ENCODE results near the gene GJC3.
"Not testable (repeated sequence)": the region's sequence is repeated elsewhere in the genome, so short reads cannot be mapped to it uniquely, and the experiment has no call there.

Gene GJC3, protein sequence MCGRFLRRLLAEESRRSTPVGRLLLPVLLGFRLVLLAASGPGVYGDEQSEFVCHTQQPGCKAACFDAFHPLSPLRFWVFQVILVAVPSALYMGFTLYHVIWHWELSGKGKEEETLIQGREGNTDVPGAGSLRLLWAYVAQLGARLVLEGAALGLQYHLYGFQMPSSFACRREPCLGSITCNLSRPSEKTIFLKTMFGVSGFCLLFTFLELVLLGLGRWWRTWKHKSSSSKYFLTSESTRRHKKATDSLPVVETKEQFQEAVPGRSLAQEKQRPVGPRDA

DNA sequence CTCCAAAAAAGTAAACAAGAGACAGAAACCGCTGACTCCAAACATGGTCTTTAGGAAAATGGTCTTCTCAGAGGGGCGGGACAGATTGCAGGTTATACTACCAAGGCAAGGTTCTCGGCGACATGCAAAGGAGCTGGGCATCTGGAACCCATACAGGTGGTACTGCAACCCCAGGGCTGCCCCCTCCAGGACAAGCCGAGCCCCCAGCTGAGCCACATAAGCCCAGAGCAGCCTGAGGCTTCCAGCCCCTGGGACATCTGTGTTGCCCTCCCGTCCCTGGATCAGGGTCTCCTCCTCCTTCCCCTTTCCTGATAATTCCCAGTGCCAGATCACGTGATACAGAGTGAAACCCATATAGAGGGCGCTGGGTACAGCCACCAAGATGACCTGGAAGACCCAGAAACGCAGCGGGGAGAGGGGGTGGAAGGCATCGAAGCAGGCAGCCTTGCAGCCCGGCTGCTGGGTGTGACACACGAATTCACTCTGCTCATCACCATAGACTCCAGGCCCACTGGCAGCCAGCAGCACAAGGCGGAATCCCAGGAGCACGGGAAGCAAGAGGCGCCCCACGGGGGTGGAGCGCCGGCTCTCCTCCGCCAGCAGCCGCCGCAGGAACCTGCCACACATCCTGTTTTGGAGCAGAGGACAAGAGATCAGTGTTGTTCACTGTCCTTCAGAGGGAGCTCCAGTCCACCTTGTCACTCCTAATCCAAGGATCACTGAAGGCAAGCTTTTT, at the start of gene GJC3:
Gene GJC3, minus strand, starts transcription at position 627 of the 736 bp plus-strand sequence. Its CDS starts 0 bp downstream, at position 627.
- DNase-seq, result peak; percentile 57

DNA sequence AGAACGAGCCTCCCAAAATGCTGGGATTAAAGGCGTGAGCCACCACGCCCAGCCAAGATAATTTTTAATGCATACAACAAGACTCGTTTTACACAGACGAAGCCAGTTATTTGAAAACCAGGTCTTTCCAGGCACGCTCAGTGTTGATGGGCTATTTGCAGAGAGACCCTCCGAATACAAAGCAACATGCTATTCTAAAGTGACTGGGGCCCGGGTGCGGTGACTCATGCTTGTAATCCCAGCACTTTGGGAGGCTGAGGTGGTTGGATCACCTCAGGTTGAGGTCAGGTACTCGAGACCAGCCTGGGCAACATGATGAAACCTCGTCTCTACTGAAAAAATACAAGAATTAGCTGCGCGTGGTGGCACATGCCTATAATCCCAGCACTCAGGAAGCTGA, 47.2 kb upstream of the GJC3 start:
- DNase-seq, result no peak

GRCh38 chr7:99975782-99976521, 46.5 kb upstream of the GJC3 start, which contains the start of gene AZGP1:
Gene AZGP1, minus strand, starts transcription at chr7:99976031. Its CDS starts 11 bp downstream, at chr7:99976020.
- no peak for DNase-seq

GRCh38 chr7:99974681-99975080, 45.3 kb upstream of the GJC3 start:
- no peak for DNase-seq

DNA sequence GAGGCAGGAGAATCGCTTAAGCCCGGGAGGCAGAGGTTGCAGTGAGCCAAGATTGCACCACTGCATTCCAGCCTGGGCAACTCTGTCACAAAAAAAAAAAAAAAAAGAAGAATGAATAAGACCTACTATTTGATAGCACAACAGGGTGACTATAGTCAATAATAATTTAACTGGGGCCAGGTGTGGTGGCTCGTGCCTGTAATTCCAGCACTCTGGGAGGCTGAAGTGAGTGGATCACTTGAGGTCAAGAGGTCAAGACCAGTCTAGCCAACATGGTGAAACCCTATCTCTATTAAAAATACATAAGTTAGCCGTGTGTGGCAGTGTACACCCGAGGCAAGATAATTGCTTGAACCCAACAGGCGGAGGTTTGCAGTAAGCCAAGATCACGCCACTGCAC, 44.4 kb upstream of the GJC3 start:
- not testable (repeated sequence) for DNase-seq

DNA sequence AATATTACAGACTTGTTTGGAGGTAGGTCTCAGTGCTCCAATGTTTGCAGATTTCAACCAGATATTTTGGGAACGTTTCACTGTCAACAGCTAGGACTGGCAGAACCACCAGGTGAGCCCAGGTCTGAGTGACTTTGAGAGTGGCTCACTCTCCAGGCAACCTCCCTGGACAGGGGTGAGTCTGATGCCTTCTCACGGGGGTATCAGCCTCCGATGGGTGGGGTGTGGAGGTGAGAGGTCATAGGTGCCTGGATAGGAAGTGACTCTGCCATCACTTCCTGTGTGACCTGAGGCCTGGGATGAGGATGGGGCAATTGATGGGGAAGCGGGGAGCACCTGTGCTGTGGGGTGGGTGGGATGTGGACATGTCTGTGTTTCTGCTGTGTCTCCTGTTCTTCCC, 41.8 kb upstream of the GJC3 start:
- DNase-seq, result no peak

GRCh38 chr7:99969813-99970212, 40.4 kb upstream of the GJC3 start:
- not testable (repeated sequence) for DNase-seq

GRCh38 chr7:99969298-99969697, 39.9 kb upstream of the GJC3 start:
- no peak for DNase-seq

GRCh38 chr7:99958564-99959227, 29.3 kb upstream of the GJC3 start:
- DNase-seq, result no peak

DNA sequence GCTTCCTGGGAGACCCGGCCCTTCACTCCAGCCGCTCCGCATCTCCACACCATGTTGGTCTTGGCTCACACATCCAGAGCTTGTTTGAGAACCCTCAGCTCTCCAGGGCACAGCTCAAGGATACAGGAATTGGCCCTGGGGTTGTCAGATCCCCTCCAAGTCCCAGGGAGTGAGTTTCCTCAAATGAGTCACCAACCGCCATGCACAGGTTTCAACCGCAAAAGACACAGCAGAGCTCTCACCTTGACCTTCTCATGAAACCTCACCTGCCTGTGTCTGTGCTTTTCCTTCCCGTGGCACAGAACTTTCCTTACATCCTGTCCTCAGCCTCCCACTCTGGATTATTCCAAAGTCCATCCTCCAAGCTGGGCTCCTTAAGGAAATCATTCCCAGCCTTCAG, 25.8 kb upstream of the GJC3 start:
- no peak for DNase-seq

DNA sequence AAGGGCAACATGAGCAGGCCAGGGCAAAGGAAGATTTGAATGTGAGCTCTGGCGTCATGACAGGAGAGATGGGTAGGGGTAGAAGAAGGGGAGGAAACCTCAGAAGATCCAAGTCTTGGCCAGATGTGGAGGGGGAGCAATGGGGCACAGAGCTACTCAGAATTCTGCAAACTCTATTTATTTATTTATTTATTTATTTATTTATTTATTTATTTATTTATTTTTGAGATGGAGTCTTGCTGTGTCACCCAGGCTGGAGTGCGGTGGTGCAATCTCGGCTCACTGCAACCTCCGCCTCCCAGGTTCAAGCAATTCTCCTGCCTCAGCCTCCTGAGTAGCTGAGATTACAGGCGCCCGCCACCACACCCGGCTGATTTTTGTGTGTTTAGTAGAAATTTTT, 25.2 kb upstream of the GJC3 start:
- not testable (repeated sequence) for DNase-seq

DNA sequence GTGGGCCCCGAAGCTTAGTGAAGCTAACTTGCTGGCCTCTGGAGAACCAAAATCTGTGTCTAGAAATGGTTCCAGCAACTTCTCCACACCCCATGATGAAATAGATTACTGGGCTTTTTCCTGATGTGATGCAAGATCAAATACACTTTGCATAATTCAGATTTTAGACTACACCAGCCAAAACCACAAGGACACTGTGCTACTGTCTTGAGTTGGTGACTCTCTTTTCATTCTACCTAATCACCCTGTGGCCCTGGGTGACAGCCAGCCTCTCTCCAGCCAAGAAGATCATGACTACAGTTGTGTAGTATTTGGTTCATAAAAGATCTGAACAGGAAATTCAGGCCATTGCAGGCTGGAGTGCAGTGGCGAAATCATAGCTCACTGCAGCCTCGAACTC, 24.2 kb upstream of the GJC3 start:
- peak; percentile 45 for DNase-seq

GRCh38 chr7:99952649-99953048, 23.2 kb upstream of the GJC3 start:
- DNase-seq, result not testable (repeated sequence)

DNA sequence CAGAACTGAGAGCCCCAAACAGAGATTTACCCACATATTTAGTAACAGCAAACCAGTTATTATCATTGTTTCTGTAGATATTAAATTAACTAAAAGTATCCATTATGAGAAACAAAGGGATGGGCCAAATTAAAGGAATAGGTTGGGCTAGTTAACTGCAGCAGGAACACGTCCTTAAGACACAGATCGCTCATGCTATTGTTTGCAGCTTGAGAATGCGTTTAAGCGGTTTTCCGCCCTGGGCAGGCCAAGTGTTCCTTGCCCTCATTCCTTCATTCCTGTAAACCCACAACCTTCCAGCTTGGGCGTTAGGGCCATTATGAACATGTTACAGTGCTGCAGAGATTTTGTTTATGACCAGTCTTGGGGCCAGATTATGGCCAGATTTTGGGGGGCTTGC, 21.4 kb upstream of the GJC3 start:
- not testable (repeated sequence) for DNase-seq

GRCh38 chr7:99949645-99950228, 20.3 kb upstream of the GJC3 start:
- no peak for DNase-seq

GRCh38 chr7:99947608-99948007, 18.2 kb upstream of the GJC3 start:
- DNase-seq, result no peak

DNA sequence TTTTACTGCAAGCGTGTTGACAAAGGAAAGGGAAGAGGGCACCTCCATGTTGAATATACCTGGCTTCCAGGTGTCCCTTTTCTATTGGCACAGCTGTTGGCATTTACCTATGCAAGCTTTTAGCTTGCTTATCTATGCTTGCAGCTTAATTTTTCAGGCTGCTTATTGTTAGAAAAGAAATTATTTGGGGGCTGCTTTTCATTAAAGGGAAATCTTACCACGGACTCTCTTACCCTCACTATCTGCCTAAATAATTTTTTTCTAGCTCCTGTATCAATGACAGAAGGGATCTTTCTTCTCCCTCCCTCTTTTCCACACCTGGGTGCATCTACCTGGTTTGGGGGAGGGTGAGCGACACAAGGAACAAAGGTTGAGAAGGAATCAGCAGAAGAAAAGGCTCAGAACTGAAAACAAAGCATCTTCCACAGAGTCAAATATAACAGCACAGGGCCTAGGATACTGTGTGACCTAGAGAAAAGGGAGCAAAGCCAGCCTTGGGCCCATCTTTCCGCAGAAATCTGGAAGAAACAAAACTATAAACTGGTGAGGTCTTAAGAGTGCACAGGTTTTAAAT, 15.2 kb upstream of the GJC3 start:
- no peak for DNase-seq

DNA sequence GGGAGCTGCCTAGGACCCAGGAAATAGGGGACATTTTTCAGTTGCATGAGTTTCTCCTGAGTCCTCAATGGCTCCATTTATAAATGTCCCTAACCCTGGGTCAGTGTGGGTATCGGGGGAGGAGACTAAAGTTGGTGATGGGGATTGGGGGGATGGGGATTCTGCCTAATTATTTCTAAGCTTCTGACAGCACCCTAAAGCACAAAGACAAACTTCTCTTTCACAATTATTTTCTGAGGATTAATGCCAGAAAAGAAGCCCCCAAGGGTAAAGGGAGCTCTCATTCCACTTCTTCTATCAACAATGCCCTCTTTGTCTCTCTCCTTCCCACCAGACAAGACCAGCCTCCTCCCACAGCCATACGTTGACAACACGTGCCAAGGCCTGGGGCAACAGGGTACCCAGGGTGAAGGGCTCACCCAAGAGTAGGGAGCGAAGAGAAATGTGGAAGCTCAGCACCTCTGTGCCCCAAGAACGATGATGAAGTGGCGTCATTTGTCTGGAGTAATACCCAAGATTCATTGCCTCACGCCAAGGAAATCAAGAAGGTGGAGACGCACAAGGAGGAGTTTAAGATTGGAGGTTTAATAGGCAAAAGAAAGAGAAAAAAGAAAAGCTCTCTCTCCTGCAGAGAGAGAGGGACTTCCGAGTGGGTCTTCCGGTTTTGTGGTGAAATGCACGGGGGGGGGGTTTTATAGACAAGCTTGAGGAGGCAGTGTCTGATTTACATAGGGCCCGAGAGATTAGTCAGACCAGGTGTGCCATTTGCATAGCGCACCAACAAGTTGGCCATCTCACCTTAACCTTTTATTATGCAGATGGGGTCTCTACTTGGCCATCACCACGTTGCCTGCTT, 14.4 kb upstream of the GJC3 start:
- no peak for DNase-seq

- no peak for DNase-seq
These were observed 8.9 kb upstream of the GJC3 start for GRCh38 chr7:99938296-99938695.

- peak; percentile 9 for DNase-seq
These were observed 5.6 kb upstream of the GJC3 start for GRCh38 chr7:99935009-99935408.

GRCh38 chr7:99930376-99930775, 956 bp upstream of the GJC3 start:
- no peak for DNase-seq

GRCh38 chr7:99929730-99930053, 272 bp upstream of the GJC3 start:
- no peak for DNase-seq
